Astrocyte (in vitro differentiated cells and primary cell): ENCODE results near the gene P2RY4. TPM values are rescaled to one million over a fixed set of nuclear protein-coding genes. Genes with fewer than 3 reads are reported as not detected.

Experiments used
- DNase-seq: peaks from one replicate; pipeline ENCODE4 v3.0.0-alpha.2; 2010; ENCODE audit warnings: low read depth
- FAIRE-seq: peaks from 2 replicates; lab custom pipeline; 2011; peaks lifted over from hg19 to GRCh38; lab: Jason Lieb, UNC
- H2AFZ ChIP-seq: 2 replicates; pipeline ENCODE4 v1.6.0; 2012; ENCODE audit warnings: low read depth, low read length, inconsistent platforms
- H3K27ac ChIP-seq: 2 replicates; pipeline ENCODE4 v1.5.1; 2011; ENCODE audit warnings: low read depth, low read length, inconsistent platforms
- H3K27me3 ChIP-seq: 2 replicates; pipeline ENCODE4 v1.6.0; 2011; ENCODE audit warnings: low read length, inconsistent platforms; ENCODE audit not compliant: insufficient read depth
- H3K36me3 ChIP-seq: 2 replicates; pipeline ENCODE4 v1.5.1; 2011; ENCODE audit warnings: low read length, inconsistent platforms; ENCODE audit not compliant: insufficient read depth
- H3K4me1 ChIP-seq: 2 replicates; pipeline ENCODE4 v1.5.1; 2011; ENCODE audit warnings: low read length, inconsistent platforms; ENCODE audit not compliant: insufficient read depth
- H3K4me2 ChIP-seq: 2 replicates; pipeline ENCODE4 v1.6.0; 2012; ENCODE audit warnings: low read length, inconsistent platforms
- H3K4me3 ChIP-seq: 2 replicates; pipeline ENCODE4 v1.5.1; 2011; ENCODE audit warnings: low read depth, mild to moderate bottlenecking, low read length, inconsistent platforms; ENCODE audit not compliant: insufficient read depth
- H3K79me2 ChIP-seq: 2 replicates; pipeline ENCODE4 v1.6.0; 2012; ENCODE audit warnings: mild to moderate bottlenecking, low read length, inconsistent platforms; ENCODE audit not compliant: insufficient read depth
- H3K9ac ChIP-seq: 2 replicates; pipeline ENCODE4 v1.6.0; 2012; ENCODE audit warnings: mild to moderate bottlenecking, low read length, inconsistent platforms
- H3K9me3 ChIP-seq: 2 replicates; pipeline ENCODE4 v1.5.1; 2012; ENCODE audit warnings: low read depth, mild to moderate bottlenecking, low read length, inconsistent platforms; ENCODE audit not compliant: insufficient read depth
- H4K20me1 ChIP-seq: 2 replicates; pipeline ENCODE4 v1.6.0; 2012; ENCODE audit warnings: low read length, inconsistent platforms; ENCODE audit not compliant: insufficient read depth
- H3K27ac Mint-ChIP-seq: one replicate; pipeline ENCODE4 v1.8.0; 2021; ENCODE audit warnings: mild to moderate bottlenecking, mixed read lengths; ENCODE audit not compliant: unreplicated experiment
- H3K27me3 Mint-ChIP-seq: one replicate; pipeline ENCODE4 v1.8.0; 2021; ENCODE audit warnings: low read depth, mixed read lengths; ENCODE audit not compliant: unreplicated experiment
- H3K36me3 Mint-ChIP-seq: one replicate; pipeline ENCODE4 v1.8.0; 2021; ENCODE audit warnings: low read depth, mixed read lengths; ENCODE audit not compliant: unreplicated experiment
- H3K4me1 Mint-ChIP-seq: one replicate; pipeline ENCODE4 v1.8.0; 2021; ENCODE audit warnings: low read depth, mixed read lengths; ENCODE audit not compliant: unreplicated experiment
- H3K4me3 Mint-ChIP-seq: one replicate; pipeline ENCODE4 v1.8.0; 2021; ENCODE audit warnings: mild to moderate bottlenecking, moderate library complexity, mixed read lengths; ENCODE audit not compliant: unreplicated experiment
- H3K9me3 Mint-ChIP-seq: one replicate; pipeline ENCODE4 v1.8.0; 2021; ENCODE audit warnings: mild to moderate bottlenecking, mixed read lengths; ENCODE audit not compliant: unreplicated experiment
- EZH2 ChIP-seq: IDR thresholded peaks from 2 replicates; pipeline ENCODE4 v1.6.1; 2012; ENCODE audit warnings: mild to moderate bottlenecking, low read length, inconsistent platforms; ENCODE audit not compliant: insufficient read depth
- total RNA-seq: library from RNA; stranded (reverse); gene quantifications from 2 replicates; pipeline ENCODE4 v1.2.1, GENCODE V29; 2021
- TF ChIP-seq, protein P1 (sequence below): IDR thresholded peaks from 2 replicates; pipeline ENCODE4 v1.5.1; 2011; ENCODE audit warnings: low read depth, mild to moderate bottlenecking, inconsistent platforms, low read length, moderate library complexity; ENCODE audit not compliant: insufficient read depth

Gene P2RY4
- total RNA-seq, 1 donor from 2014 or later: 0.18 TPM

- Histone ChIP-seq H3K9ac (no peak overlapping the region), H3K4me3 (no peak overlapping the region), H3K9me3 (no peaks in the 10 kb centered on the region), H3K79me2 (no peaks in the 10 kb centered on the region), H3K36me3 (no peaks in the 10 kb centered on the region), H3K4me1 (no peaks in the 10 kb centered on the region), H4K20me1 (no peaks in the 10 kb centered on the region), H3K27me3 (no peaks in the 10 kb centered on the region), H3K27ac (no peak overlapping the region), H2AFZ (no peak overlapping the region), H3K4me2 (no peak overlapping the region)
- Mint-ChIP-seq H3K27ac (no peak overlapping the region), H3K36me3 (no peaks in the 10 kb centered on the region), H3K4me1 (no peaks in the 10 kb centered on the region), H3K4me3 (no peak overlapping the region), H3K27me3 (no peaks in the 10 kb centered on the region), H3K9me3 (no peaks in the 10 kb centered on the region)
- DNase-seq (no peak), FAIRE-seq (peak; percentile 72)
- TF ChIP-seq EZH2: no peak
- TF ChIP-seq, protein P1, sequence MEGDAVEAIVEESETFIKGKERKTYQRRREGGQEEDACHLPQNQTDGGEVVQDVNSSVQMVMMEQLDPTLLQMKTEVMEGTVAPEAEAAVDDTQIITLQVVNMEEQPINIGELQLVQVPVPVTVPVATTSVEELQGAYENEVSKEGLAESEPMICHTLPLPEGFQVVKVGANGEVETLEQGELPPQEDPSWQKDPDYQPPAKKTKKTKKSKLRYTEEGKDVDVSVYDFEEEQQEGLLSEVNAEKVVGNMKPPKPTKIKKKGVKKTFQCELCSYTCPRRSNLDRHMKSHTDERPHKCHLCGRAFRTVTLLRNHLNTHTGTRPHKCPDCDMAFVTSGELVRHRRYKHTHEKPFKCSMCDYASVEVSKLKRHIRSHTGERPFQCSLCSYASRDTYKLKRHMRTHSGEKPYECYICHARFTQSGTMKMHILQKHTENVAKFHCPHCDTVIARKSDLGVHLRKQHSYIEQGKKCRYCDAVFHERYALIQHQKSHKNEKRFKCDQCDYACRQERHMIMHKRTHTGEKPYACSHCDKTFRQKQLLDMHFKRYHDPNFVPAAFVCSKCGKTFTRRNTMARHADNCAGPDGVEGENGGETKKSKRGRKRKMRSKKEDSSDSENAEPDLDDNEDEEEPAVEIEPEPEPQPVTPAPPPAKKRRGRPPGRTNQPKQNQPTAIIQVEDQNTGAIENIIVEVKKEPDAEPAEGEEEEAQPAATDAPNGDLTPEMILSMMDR: no peak
These were observed 19.3 kb downstream of the P2RY4 start for GRCh38 chrX:70240751-70241150.

DNA sequence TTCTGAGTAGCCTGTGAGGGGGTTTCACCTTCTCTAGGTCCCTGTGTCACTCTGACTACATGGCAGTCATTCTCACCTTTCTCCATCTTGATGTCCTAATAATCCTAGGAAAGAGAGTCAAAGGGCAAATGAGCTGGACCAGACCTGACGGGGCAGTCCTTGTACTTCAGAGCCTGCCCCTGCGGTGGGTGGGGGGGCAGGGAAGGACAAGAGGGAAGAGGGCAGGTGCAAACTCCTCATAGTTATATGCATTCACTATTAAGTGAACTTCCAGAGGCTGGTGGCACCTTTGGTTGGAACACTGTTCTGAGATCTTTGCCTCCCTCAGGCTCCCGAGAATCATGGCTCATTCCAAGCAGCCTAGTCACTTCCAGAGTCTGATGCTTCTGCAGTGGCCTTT lies 25.6 kb downstream of the P2RY4 start, which contains the start of gene AWAT1:
Gene AWAT1 (plus strand): TSS at position 301 of the 400 bp plus-strand sequence. CDS start 41 bp downstream, at position 342.
- Histone ChIP-seq H3K4me3 (no peak within 1 kb of the TSS), H3K36me3 (no peaks in the 10 kb centered on the region), H3K27me3 (no peaks in the 10 kb centered on the region), H2AFZ (no peak within 1 kb of the TSS), H3K4me2 (no peak within 1 kb of the TSS), H3K79me2 (no peaks in the 10 kb centered on the region), H4K20me1 (no peaks in the 10 kb centered on the region), H3K9ac (no peak within 1 kb of the TSS), H3K4me1 (no peaks in the 10 kb centered on the region), H3K27ac (no peak within 1 kb of the TSS), H3K9me3 (no peaks in the 10 kb centered on the region)
- Mint-ChIP-seq H3K27me3 (no peaks in the 10 kb centered on the region), H3K4me3 (no peak within 1 kb of the TSS), H3K4me1 (no peaks in the 10 kb centered on the region), H3K36me3 (no peaks in the 10 kb centered on the region), H3K9me3 (no peaks in the 10 kb centered on the region), H3K27ac (no peak within 1 kb of the TSS)
- TF ChIP-seq EZH2: no peak
- TF ChIP-seq, protein P1: no peak
- FAIRE-seq: no peak
- no peak for DNase-seq

DNA sequence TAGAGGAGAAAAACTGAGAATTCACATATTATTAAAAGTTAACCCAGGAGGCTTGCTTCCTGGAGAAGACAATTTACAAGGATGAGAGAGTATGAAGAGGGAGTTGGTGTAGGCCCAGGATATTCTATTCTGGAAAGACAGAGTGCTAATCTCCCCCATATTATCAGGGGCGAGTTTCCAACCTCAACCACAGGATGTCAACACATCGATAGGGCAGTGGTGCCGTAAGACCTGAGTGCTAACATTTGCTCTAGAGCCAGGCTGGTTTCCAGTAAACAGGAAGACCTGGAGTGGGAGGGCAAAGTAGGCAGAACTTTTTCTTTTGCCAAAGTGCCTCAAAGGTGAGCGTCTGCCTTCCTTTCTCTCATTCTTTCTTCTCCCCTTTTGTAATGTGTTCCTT lies 28.3 kb downstream of the P2RY4 start:
- no peak overlapping the region for H3K9ac ChIP-seq
- no peak overlapping the region for H3K4me2 ChIP-seq
- H4K20me1 ChIP-seq: no peaks in the 10 kb centered on the region
- H3K27me3 ChIP-seq: no peaks in the 10 kb centered on the region
- Mint-ChIP-seq H3K36me3 (no peaks in the 10 kb centered on the region), H3K4me1 (no peaks in the 10 kb centered on the region), H3K4me3 (no peak overlapping the region), H3K9me3 (peaks cover 3% of the 10 kb centered on the region), H3K27ac (no peak overlapping the region), H3K27me3 (no peaks in the 10 kb centered on the region)
- TF ChIP-seq EZH2: no peak
- TF ChIP-seq, protein P1: no peak
- no peaks in the 10 kb centered on the region for H3K4me1 ChIP-seq
- H2AFZ ChIP-seq: no peak overlapping the region
- FAIRE-seq (peak; percentile 56), DNase-seq (no peak)
- H3K36me3 ChIP-seq: no peaks in the 10 kb centered on the region
- no peak overlapping the region for H3K4me3 ChIP-seq
- H3K9me3 ChIP-seq: no peaks in the 10 kb centered on the region
- H3K27ac ChIP-seq: no peak overlapping the region
- no peaks in the 10 kb centered on the region for H3K79me2 ChIP-seq
